Neutrophil (primary cell): ENCODE measurements around the gene TENM3.

Source experiments
- H3K27ac ChIP-seq: fragments of 200-600 bp; sonication (generic); 2 replicates; pipeline ENCODE4 v1.5.1; 2016; ENCODE audit warnings: mild to moderate bottlenecking, moderate library complexity
- H3K27me3 ChIP-seq: fragments of 200-600 bp; sonication (generic); 2 replicates; pipeline ENCODE4 v1.6.0; 2016; ENCODE audit warnings: mild to moderate bottlenecking
- H3K36me3 ChIP-seq: fragments of 200-600 bp; sonication (generic); 2 replicates; pipeline ENCODE4 v1.5.1; 2017
- H3K4me1 ChIP-seq, 2 experiments: fragments of 200-600 bp in 1 of 2; sonication (generic) in 1 of 2; 1 replicate in 1 of 2; 2 replicates in 1 of 2; pipeline versions ENCODE4 v1.5.1 to v1.6.1; 2013 to 2016; ENCODE audit warnings: low read depth in 1 of 2, low read length in 1 of 2, mild to moderate bottlenecking in 1 of 2, moderate library complexity in 1 of 2; ENCODE audit not compliant: control insufficient read depth in 1 of 2, insufficient read depth in 1 of 2
- H3K4me3 ChIP-seq, 2 experiments: fragments of 200-600 bp in 1 of 2; sonication (generic) in 1 of 2; 1 replicate in 1 of 2; 2 replicates in 1 of 2; pipeline ENCODE4 v1.5.1; 2013 to 2016; ENCODE audit warnings: low read depth in 1 of 2, low read length in 1 of 2, mild to moderate bottlenecking in 1 of 2, moderate library complexity in 1 of 2
- H3K9me3 ChIP-seq: fragments of 200-600 bp; sonication (generic); 2 replicates; pipeline ENCODE4 v1.5.1; 2016
- TF ChIP-seq, protein P1 (sequence below): fragments of 200-600 bp; sonication (generic); IDR thresholded peaks from 2 replicates; pipeline ENCODE4 v1.5.1; 2016; ENCODE audit warnings: antibody characterized with exemption

Gene TENM3

GRCh38 chr4:182432819-182433218, 189.6 kb downstream of the TENM3 start:
- no peak overlapping the region for H3K4me3 ChIP-seq
- no peaks in the 10 kb centered on the region for H3K4me1 ChIP-seq
- TF ChIP-seq, protein P1, sequence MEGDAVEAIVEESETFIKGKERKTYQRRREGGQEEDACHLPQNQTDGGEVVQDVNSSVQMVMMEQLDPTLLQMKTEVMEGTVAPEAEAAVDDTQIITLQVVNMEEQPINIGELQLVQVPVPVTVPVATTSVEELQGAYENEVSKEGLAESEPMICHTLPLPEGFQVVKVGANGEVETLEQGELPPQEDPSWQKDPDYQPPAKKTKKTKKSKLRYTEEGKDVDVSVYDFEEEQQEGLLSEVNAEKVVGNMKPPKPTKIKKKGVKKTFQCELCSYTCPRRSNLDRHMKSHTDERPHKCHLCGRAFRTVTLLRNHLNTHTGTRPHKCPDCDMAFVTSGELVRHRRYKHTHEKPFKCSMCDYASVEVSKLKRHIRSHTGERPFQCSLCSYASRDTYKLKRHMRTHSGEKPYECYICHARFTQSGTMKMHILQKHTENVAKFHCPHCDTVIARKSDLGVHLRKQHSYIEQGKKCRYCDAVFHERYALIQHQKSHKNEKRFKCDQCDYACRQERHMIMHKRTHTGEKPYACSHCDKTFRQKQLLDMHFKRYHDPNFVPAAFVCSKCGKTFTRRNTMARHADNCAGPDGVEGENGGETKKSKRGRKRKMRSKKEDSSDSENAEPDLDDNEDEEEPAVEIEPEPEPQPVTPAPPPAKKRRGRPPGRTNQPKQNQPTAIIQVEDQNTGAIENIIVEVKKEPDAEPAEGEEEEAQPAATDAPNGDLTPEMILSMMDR = no peak
- no peak overlapping the region for H3K27ac ChIP-seq
- no peaks in the 10 kb centered on the region for H3K27me3 ChIP-seq
- no peaks in the 10 kb centered on the region for H3K9me3 ChIP-seq
- H3K36me3 ChIP-seq = no peaks in the 10 kb centered on the region

DNA sequence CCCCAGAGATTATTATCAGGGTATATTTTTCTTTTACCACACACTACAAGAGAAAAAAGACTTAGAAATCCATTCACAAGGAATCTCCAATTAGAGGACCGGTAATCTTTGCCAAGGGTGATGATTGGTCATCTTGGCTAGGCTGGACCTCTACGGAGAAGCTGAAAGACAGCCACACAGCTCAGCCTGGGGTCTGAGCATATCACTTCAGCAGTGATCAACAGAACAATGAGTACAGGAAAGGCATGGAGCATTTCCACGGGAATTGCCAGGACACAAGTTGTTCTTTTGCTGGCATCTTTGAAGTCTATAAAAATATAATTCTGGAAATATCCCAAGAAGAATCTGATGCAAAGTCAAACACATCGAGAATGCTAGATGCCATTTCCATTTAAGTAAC, 191.5 kb downstream of the TENM3 start:
- TF ChIP-seq, protein P1 = no peak
- H3K27ac ChIP-seq = no peak overlapping the region
- H3K4me1 ChIP-seq = no peaks in the 10 kb centered on the region

GRCh38 chr4:182435401-182435800, 192.2 kb downstream of the TENM3 start:
- no peak overlapping the region for H3K4me3 ChIP-seq
- TF ChIP-seq, protein P1 = no peak
- H3K27ac ChIP-seq = no peak overlapping the region
- H3K27me3 ChIP-seq = no peaks in the 10 kb centered on the region
- no peaks in the 10 kb centered on the region for H3K4me1 ChIP-seq
- H3K9me3 ChIP-seq = no peaks in the 10 kb centered on the region
- H3K36me3 ChIP-seq = no peaks in the 10 kb centered on the region

More for the DNA sequence above, 191.5 kb downstream of the TENM3 start:
- Histone ChIP-seq H3K4me3 (no peak overlapping the region), H3K36me3 (no peaks in the 10 kb centered on the region), H3K9me3 (no peaks in the 10 kb centered on the region), H3K27me3 (no peaks in the 10 kb centered on the region)

GRCh38 chr4:182443070-182443469, 199.9 kb downstream of the TENM3 start:
- Histone ChIP-seq H3K4me1 (no peaks in the 10 kb centered on the region), H3K27ac (no peak overlapping the region), H3K27me3 (peaks cover 37% of the 10 kb centered on the region), H3K9me3 (no peaks in the 10 kb centered on the region), H3K4me3 (no peak overlapping the region), H3K36me3 (no peaks in the 10 kb centered on the region)
- TF ChIP-seq, protein P1 = no peak

- Histone ChIP-seq H3K9me3 (no peaks in the 10 kb centered on the region), H3K4me1 (peaks cover 0 to 2% of the 10 kb centered on the region in 2 experiments), H3K27ac (no peak overlapping the region), H3K36me3 (no peaks in the 10 kb centered on the region), H3K4me3 (no peak overlapping the region), H3K27me3 (peaks cover 85% of the 10 kb centered on the region)
- TF ChIP-seq, protein P1 = no peak
Observed at GRCh38 chr4:182447767-182448280, 204.6 kb downstream of the TENM3 start.
